CD4-positive, alpha-beta T cell (primary cell): ENCODE results near the gene FYB1. TPM values are rescaled to one million over a fixed set of nuclear protein-coding genes. Genes with fewer than 3 reads are reported as not detected.

Experiments used
- ATAC-seq: fragments of 200-7000 bp; cut with Tn5 transposase; one replicate; pipeline ENCODE4 v1.10.0; 2022; ENCODE audit warnings: mild to moderate bottlenecking; ENCODE audit not compliant: poor library complexity
- CTCF ChIA-PET: fragments of 350-600 bp; sonication (Branson Sonifier 250); formaldehyde crosslinking; loops from one replicate; lab custom pipeline; 2021; ENCODE audit warnings: antibody characterized with exemption, inconsistent platforms; lab: Charles Lee
- POLR2A ChIA-PET: fragments of 350-600 bp; sonication (Branson Sonifier 250); formaldehyde crosslinking; loops from one replicate; lab custom pipeline; 2021; ENCODE audit warnings: antibody characterized with exemption, inconsistent platforms; lab: Charles Lee
- DNase-seq, 14 experiments: peaks; one replicate each; pipeline ENCODE4 v3.0.0-alpha.2; 2013 to 2020; ENCODE audit warnings: mixed read lengths in 2 of 14
- H3K27ac ChIP-seq, 2 donors: one replicate each; pipeline versions ENCODE4 v1.5.1 to v1.7.0; 2013; ENCODE audit warnings: low read length in 2 of 2, low read depth in 1 of 2, mild to moderate bottlenecking in 1 of 2
- H3K27me3 ChIP-seq, 2 experiments: 1 replicate in 1 of 2; 2 replicates in 1 of 2; pipeline versions ENCODE4 v1.6.1 to v1.7.0; 2013; ENCODE audit warnings: low read length in 2 of 2, control low read depth in 1 of 2, mild to moderate bottlenecking in 1 of 2, moderate library complexity in 1 of 2; ENCODE audit not compliant: insufficient read depth in 2 of 2, control insufficient read depth in 1 of 2
- H3K36me3 ChIP-seq: one replicate; pipeline ENCODE4 v1.6.1; 2013; ENCODE audit warnings: low read length, control low read depth; ENCODE audit not compliant: insufficient read depth
- H3K4me1 ChIP-seq: one replicate; pipeline ENCODE4 v1.6.1; 2013; ENCODE audit warnings: low read length, control low read depth; ENCODE audit not compliant: insufficient read depth
- H3K4me3 ChIP-seq: one replicate; pipeline ENCODE4 v1.5.1; 2013; ENCODE audit warnings: mild to moderate bottlenecking, low read length, moderate library complexity
- H3K9me3 ChIP-seq, 2 experiments: 1 replicate in 1 of 2; 2 replicates in 1 of 2; pipeline versions ENCODE4 v1.6.1 to v1.7.0; 2013; ENCODE audit warnings: low read length in 2 of 2, mild to moderate bottlenecking in 2 of 2, control low read depth in 1 of 2, moderate library complexity in 1 of 2; ENCODE audit not compliant: control insufficient read depth in 1 of 2, insufficient read depth in 1 of 2
- H3K27ac Mint-ChIP-seq: one replicate; pipeline ENCODE4 v1.8.0; 2020; ENCODE audit warnings: mixed read lengths
- H3K27me3 Mint-ChIP-seq: one replicate; pipeline ENCODE4 v1.8.0; 2021; ENCODE audit warnings: mixed read lengths
- H3K36me3 Mint-ChIP-seq: one replicate; pipeline ENCODE4 v1.8.0; 2021; ENCODE audit warnings: low read depth, mixed read lengths
- H3K4me1 Mint-ChIP-seq: one replicate; pipeline ENCODE4 v1.8.0; 2021; ENCODE audit warnings: low read depth, mixed read lengths
- H3K4me3 Mint-ChIP-seq: one replicate; pipeline ENCODE4 v1.8.0; 2020; ENCODE audit warnings: mild to moderate bottlenecking, mixed read lengths
- H3K9me3 Mint-ChIP-seq: one replicate; pipeline ENCODE4 v1.8.0; 2020; ENCODE audit warnings: mixed read lengths
- intact Hi-C, 2 experiments: fragments of 100-400 bp; cut with DNase I in 1 of 2; cut with micrococcal nuclease in 1 of 2; formaldehyde crosslinking; loops; one replicate each; pipeline versions ENCODE4 v1.15.1 to v1.9.0; 2023 to 2025; cut with DNase I, micrococcal nuclease
- total RNA-seq, 174 experiments: library from RNA in 2 of 174; stranded (reverse) in 2 of 174; gene quantifications; one replicate each; pipeline ENCODE4 v1.2.3 and lab custom pipeline; 2021 to 2026
- TF ChIP-seq, protein P1 (sequence below): fragments of 200-600 bp; IDR thresholded peaks from one replicate; pipeline ENCODE4 v1.8.0; 2022; ENCODE audit warnings: antibody characterized with exemption, mild to moderate bottlenecking

The FYB1 gene
- total RNA-seq, 2 experiments from 2014 or later: 478 to 497 TPM

DNA sequence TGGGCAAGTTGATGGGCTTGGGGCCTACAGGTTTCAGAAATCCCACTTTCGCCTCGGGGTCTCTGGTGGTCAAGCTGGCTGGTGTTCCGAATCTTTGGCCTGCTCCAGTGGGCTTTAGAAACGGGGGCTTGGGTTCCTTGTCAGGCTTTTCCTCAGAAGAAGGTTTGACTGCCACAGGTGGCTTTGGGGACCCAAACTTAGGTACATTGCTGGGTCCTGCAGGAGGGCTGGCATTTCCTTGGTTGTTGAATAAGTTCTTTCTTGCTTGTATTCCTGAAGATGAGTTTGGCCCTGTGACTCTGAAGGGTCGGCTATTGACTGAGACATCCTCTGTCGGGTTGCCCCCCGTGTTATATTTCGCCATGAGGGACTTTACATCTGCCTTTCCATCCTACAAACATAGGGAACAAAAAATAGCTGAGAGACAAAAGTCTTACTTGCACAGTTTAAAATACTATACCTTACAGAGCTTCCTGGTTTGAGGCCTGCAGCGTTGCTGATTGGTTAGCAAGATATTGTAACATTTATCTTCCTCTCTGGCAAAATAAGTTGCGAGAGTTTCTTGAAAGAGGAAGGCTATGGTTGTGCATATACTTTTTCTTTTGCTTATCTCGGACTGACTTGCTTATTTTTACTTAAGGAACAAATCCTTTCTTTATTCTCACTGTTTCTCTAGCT lies 16.6 kb downstream of the FYB1 start:
- peak overlapping the region; percentile 82 for H3K27ac ChIP-seq
- Mint-ChIP-seq H3K4me3 (peak overlapping the region; percentile 93), H3K9me3 (no peaks in the 10 kb centered on the region), H3K27me3 (no peaks in the 10 kb centered on the region), H3K4me1 (peaks cover 45% of the 10 kb centered on the region), H3K36me3 (peaks cover 51% of the 10 kb centered on the region), H3K27ac (peak overlapping the region; percentile 96)
- DNase-seq: peak in 6 of 14 experiments; percentile 35 to 83 (median 68)
- POLR2A ChIA-PET: interaction anchor here (0.6 to 6.9 kb wide), 13 partner anchors 8 to 129 kb away, joined by 3 to 140 read pairs (median 6); partner anchors contain the start of gene FYB1
- no peaks in the 10 kb centered on the region for H3K9me3 ChIP-seq
- H3K36me3 ChIP-seq: no peaks in the 10 kb centered on the region
- peaks cover 28% of the 10 kb centered on the region for H3K4me1 ChIP-seq
- TF ChIP-seq, protein P1, sequence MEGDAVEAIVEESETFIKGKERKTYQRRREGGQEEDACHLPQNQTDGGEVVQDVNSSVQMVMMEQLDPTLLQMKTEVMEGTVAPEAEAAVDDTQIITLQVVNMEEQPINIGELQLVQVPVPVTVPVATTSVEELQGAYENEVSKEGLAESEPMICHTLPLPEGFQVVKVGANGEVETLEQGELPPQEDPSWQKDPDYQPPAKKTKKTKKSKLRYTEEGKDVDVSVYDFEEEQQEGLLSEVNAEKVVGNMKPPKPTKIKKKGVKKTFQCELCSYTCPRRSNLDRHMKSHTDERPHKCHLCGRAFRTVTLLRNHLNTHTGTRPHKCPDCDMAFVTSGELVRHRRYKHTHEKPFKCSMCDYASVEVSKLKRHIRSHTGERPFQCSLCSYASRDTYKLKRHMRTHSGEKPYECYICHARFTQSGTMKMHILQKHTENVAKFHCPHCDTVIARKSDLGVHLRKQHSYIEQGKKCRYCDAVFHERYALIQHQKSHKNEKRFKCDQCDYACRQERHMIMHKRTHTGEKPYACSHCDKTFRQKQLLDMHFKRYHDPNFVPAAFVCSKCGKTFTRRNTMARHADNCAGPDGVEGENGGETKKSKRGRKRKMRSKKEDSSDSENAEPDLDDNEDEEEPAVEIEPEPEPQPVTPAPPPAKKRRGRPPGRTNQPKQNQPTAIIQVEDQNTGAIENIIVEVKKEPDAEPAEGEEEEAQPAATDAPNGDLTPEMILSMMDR: no peak
- no peaks in the 10 kb centered on the region for H3K27me3 ChIP-seq
- H3K4me3 ChIP-seq: peak overlapping the region; percentile 76
- CTCF ChIA-PET: interaction anchor here (0.6 to 15.2 kb wide), 6 partner anchors 10 to 81 kb away, joined by 3 to 140 read pairs (median 4); no protein-coding TSS in a partner anchor
- intact Hi-C loops: loop anchor here (1.0 to 5.0 kb wide), 6 partner anchors 7 to 130 kb away; partner anchors contain the start of gene RICTOR (in 1 of the 2)
- ATAC-seq: peak; percentile 62

DNA sequence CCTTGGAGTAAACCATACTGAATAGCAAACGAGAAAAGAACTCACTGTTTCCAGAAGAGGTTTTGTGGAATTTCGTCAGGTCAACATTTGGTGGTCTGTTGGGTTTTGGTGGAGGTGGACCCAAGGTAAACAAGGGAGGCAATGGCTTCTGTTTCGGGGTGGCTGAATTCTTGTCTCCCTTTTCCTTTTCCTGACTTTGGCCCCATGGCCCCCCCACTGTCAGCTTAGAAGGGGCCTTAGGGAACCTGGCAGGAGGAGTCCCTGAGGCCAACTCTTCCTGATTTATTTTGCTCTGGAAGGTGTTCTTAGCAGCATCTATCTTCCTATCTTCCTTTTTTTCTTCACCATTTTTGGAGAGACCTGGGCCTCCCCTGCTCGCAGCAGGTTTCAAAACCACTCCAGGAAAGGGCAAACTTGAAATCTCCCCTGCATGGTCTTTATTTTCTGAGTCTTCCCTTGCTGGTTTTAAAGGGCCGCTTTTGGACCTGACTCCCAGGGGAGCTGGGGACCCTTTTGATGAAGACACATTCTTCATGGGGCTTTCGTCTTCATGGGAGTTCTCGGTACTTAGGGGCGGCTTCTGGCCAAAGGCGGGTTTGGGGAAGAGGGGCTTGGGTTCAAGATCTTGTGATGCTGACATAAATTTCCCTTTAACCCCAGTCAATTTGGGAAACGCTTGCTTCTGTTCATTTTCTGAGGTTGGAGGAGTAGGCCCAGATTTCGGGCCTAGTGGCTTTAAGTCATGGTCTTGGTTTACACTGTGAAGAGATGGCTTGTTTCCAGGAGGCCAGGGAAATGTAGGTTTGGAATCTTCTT lies 17.4 kb downstream of the FYB1 start:
- no peak for ATAC-seq
- Histone ChIP-seq H3K9me3 (no peaks in the 10 kb centered on the region), H3K4me3 (peak overlapping the region; percentile 76), H3K4me1 (peaks cover 29% of the 10 kb centered on the region), H3K36me3 (no peaks in the 10 kb centered on the region), H3K27me3 (no peaks in the 10 kb centered on the region), H3K27ac (peak overlapping the region; percentile 82)
- CTCF ChIA-PET: interaction anchor here (0.6 to 15.2 kb wide), 16 partner anchors 9 to 82 kb away, joined by 3 to 140 read pairs (median 4); no protein-coding TSS in a partner anchor
- intact Hi-C loops: loop anchor here (1.0 to 5.0 kb wide), 7 partner anchors 8 to 130 kb away; partner anchors contain the start of gene RICTOR (in 1 of the 2)
- Mint-ChIP-seq H3K36me3 (peaks cover 57% of the 10 kb centered on the region), H3K27me3 (no peaks in the 10 kb centered on the region), H3K9me3 (no peaks in the 10 kb centered on the region), H3K4me3 (peak overlapping the region; percentile 93), H3K4me1 (peaks cover 44% of the 10 kb centered on the region), H3K27ac (peak overlapping the region; percentile 96)
- peak in 1 of 14 experiments; percentile 31 for DNase-seq
- TF ChIP-seq, protein P1: no peak
- POLR2A ChIA-PET: interaction anchor here (0.7 to 6.9 kb wide), 17 partner anchors 7 to 129 kb away, joined by 3 to 140 read pairs (median 8); partner anchors contain the start of gene FYB1

DNA sequence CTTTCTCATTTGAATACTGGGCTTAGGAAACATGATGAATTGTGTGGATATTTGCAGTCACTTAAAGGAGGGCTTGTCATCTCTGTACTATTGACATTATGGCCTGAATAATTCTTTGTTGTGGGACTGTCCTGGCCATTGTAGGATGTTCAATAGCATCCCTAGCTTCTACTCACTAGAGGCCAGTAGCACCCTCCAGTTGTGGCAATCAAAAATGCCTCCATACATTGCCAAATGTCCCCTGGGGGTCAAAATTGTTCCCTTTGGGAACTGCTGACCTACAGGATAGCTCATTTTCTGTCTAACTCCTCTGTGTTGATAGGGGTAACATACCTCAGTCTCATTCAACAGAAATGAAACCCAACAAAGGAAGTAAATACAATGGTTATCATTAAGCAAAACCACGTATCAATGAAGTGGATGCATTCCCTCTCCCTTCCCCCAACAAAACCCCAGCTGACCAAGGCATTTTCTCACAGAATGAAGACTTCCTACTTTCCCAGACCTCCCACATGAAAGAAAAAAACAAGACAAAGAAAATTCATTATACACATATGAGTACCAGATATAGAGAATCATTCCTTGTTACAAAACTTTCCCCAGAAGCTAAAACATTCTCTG lies 18.1 kb downstream of the FYB1 start:
- intact Hi-C loops: loop anchor here (1.0 to 5.0 kb wide), 6 partner anchors 9 to 129 kb away; partner anchors contain the start of gene RICTOR (in 1 of the 2)
- DNase-seq (peak in 2 of 14 experiments; percentile 54 to 56), ATAC-seq (no peak)
- ChIA-PET POLR2A (interaction anchor here (0.7 to 6.9 kb wide), 14 partner anchors 8 to 196 kb away, joined by 3 to 140 read pairs (median 8); partner anchors contain the start of gene FYB1), CTCF (interaction anchor here (0.8 to 15.2 kb wide), 19 partner anchors 10 to 85 kb away, joined by 3 to 140 read pairs (median 4); no protein-coding TSS in a partner anchor)
- H3K4me1 ChIP-seq: peaks cover 34% of the 10 kb centered on the region
- peaks cover 44% of the 10 kb centered on the region for H3K4me1 Mint-ChIP-seq
- H3K36me3 ChIP-seq: peaks cover 6% of the 10 kb centered on the region
- H3K27me3 ChIP-seq: no peaks in the 10 kb centered on the region
- TF ChIP-seq, protein P1: no peak
- no peaks in the 10 kb centered on the region for H3K9me3 Mint-ChIP-seq
- peak overlapping the region; percentile 93 for H3K4me3 Mint-ChIP-seq
- peaks cover 65% of the 10 kb centered on the region for H3K36me3 Mint-ChIP-seq
- peak overlapping the region; percentile 82 for H3K27ac ChIP-seq
- H3K4me3 ChIP-seq: peak overlapping the region; percentile 76
- H3K27me3 Mint-ChIP-seq: no peaks in the 10 kb centered on the region
- H3K27ac Mint-ChIP-seq: peak overlapping the region; percentile 96
- no peaks in the 10 kb centered on the region for H3K9me3 ChIP-seq
